Measurements from ENCODE around the gene PAQR5.

PAQR5 gene

DNA sequence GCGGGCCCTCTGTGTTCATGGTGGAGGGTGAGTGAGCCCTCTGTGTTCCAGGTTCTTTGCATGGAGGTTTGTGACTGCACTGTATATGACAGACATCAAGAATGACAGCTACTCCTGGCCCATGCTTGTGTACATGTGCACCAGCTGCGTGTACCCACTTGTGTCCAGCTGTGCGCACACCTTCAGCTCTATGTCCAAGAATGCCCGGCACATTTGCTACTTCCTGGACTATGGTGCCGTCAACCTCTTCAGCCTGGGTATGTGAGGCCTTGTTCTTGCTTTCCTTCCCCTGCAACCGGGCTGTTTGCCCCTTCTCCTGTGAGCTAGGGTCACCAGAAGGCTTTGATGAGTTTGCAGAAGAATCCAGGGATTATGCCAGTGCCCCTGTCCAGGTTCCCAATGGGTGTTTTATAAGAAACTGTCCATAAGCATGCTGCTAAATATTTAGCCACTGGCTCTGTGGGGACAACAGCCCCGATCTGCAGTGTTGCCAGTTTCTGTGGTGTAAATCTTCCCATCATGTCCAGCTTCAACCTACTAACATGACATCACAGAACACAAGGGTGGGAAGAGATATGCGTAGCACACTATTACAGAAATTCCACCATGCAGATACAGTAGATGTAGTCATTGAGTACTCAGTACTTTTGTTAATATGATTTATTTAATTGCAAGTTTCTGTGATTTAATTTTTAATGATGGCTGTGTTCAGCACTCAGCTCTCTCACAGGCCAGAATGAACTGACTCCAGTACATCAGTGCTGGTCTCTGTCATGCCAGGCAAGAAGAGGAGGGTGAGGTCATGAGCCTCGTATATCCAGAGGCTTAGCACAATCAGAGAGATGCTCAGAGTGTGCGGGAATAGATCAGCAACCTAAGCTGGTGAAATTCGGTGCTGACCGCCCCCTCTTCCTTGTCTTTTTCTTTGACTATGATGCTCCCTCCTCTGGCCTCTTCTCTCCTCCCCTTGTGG is 86.2 kb downstream of the PAQR5 start:
- TF ChIP-seq, protein P1, sequence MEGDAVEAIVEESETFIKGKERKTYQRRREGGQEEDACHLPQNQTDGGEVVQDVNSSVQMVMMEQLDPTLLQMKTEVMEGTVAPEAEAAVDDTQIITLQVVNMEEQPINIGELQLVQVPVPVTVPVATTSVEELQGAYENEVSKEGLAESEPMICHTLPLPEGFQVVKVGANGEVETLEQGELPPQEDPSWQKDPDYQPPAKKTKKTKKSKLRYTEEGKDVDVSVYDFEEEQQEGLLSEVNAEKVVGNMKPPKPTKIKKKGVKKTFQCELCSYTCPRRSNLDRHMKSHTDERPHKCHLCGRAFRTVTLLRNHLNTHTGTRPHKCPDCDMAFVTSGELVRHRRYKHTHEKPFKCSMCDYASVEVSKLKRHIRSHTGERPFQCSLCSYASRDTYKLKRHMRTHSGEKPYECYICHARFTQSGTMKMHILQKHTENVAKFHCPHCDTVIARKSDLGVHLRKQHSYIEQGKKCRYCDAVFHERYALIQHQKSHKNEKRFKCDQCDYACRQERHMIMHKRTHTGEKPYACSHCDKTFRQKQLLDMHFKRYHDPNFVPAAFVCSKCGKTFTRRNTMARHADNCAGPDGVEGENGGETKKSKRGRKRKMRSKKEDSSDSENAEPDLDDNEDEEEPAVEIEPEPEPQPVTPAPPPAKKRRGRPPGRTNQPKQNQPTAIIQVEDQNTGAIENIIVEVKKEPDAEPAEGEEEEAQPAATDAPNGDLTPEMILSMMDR (conservative IDR thresholded peaks at IDR 0.05) = no peak
- no peak overlapping the region for H3K27ac ChIP-seq

DNA sequence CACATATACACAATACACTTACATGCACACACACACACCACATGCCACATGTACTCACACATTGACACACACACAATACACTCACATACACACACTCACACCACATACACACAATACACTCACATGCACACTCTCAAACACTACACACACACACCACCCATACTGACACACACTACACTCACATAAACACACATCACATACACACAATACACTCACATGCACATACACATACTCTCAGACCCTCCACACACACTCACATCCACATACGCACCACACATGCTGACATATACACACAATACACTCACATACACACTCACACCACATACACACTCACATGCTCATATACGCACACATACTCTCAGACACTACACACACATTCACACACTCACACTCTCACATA is 87.1 kb downstream of the PAQR5 start:
- no peak overlapping the region for H3K27ac ChIP-seq
- TF ChIP-seq, protein P1 (conservative IDR thresholded peaks at IDR 0.05) = no peak

DNA sequence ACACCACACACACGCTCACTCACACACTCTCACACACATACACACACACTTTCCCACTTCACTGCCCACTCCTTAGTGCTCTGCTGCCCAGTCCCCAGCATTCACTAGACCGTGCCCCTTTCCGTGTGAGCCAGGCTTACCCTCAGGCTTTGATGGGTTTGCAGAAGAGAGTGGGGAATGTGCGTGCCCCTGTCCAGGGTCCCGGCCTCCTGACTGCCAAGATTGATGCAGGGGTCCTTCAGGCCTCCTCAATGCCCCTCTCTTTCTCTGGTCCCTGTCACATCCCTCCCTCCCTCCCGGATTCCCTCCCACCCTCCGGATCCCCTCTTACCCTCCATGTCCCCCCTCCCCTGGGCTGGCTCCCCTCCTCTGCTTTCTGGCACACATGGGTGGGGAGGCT is 87.6 kb downstream of the PAQR5 start:
- no peak overlapping the region for H3K27ac ChIP-seq
- TF ChIP-seq, protein P1 (conservative IDR thresholded peaks at IDR 0.05) = no peak

DNA sequence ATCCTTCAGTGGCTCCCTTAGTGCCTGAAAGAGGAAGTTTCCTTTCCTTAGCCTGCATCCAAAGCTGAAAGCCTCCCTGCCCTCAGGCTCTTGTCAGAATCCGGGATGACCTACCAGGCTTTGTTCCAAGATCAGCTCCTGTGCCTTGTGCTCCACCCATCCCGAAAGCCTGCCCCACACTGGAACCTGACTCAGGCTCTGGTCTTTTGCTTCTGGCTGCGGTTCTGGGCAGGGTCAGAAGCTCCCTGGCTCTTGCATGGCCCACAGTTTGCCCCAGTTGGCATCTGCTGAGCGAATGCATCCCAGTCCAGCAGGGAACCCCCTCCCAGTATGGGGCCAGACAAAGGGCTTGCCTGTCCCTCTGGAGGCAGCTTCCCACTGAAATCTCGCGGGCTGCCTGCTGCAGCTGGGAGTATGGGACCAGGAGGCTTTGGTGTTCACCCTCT is 89.6 kb downstream of the PAQR5 start:
- peak overlapping the region; percentile 41 for H3K27ac ChIP-seq

DNA sequence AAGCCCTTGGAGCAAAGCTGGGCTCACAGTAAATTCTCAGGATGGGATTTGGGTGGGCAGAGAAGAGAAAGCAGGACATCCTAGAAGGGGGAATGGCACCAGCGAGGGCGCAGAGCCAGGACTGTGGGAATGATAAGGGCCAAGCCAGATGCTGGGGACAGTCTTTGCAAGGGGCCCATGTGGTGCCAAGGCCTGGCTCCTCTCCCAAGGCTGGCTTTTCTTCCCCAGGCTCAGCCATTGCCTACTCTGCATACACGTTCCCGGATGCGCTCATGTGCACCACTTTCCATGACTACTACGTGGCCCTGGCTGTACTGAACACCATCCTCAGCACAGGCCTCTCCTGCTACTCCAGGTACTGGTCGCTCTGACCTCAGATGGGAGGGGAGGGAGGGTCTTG is 90.7 kb downstream of the PAQR5 start:
- TF ChIP-seq, protein P1 (conservative IDR thresholded peaks at IDR 0.05) = no peak
- no peak overlapping the region for H3K27ac ChIP-seq

More for the DNA sequence above, 89.6 kb downstream of the PAQR5 start:
- TF ChIP-seq, protein P1 (conservative IDR thresholded peaks at IDR 0.05) = no peak

DNA sequence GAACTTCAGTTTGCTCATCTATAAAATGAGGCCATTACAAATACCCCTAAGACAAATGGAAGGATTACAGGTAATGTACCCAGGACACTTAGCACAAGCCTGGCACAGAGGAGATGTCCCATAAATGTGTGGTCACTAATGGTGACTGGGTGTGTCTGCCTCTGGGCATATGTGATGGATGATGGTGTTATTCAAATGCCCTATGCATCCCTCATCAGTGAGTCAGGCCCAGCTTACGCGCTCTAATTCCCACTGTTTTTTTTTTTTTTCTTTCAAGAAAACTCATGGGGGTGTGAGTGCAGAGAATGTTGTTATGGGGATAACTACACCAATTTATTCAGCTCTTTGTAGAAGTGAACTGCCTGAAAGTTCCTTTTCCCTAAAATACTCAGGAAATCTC is 91.9 kb downstream of the PAQR5 start:
- H3K27ac ChIP-seq = peak overlapping the region; percentile 57
- TF ChIP-seq, protein P1 (conservative IDR thresholded peaks at IDR 0.05) = no peak

DNA sequence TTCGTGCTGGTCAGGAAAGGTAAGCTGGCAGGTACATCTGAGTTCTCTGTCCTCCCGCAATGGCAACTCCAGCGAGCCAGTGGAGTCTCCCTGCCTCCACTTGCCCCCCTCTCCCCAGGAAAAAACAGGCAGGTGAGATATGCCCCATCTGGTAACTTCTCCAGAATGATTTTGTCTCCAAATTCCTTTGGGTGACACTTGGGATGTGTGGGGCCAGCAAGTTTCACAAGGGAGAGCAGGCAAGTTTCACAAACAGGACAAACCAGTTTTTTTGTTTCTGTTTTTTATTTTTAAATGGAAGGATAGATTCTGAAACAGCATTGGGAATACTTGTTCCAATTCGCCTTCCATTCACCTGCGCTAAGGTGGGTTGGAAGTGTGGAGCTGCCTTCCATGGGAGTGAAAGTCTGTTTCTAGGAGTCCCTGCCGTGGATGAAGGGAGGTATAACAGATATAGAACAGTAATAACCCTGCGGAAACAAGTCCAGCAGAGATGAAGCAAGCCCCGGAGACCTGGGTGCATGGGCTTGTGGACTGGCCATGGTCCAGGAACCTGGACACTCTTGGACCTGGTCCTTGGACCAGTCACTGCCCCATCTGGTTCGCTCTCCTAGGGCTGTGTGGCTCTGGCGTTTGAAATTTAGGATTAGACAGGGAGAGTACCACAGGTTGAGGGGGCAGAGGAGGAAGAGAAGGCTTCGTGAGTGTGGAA is 92.5 kb downstream of the PAQR5 start:
- peak overlapping the region; percentile 57 for H3K27ac ChIP-seq
- TF ChIP-seq, protein P1 (conservative IDR thresholded peaks at IDR 0.05) = no peak

Data from VCaP (cell line).